Testis (tissue), 3 donors: ENCODE data around the gene COL9A3. TPM values are rescaled to one million over a fixed set of nuclear protein-coding genes. Genes with fewer than 3 reads are reported as not detected.

Experiments
- DNase-seq: peaks from one replicate; pipeline ENCODE4 v3.0.0-alpha.2; 2019
- H3K27ac ChIP-seq, 2 donors: fragments of 200-600 bp; sonication (generic); one replicate each; pipeline ENCODE4 v1.5.1; 2019
- H3K27me3 ChIP-seq: fragments of 200-600 bp; sonication (generic); one replicate; pipeline ENCODE4 v1.5.1; 2019
- H3K36me3 ChIP-seq: fragments of 200-600 bp; sonication (generic); one replicate; pipeline ENCODE4 v1.5.1; 2017; ENCODE audit warnings: low read depth; ENCODE audit errors: missing control alignments
- H3K4me1 ChIP-seq: fragments of 200-600 bp; sonication (generic); one replicate; pipeline ENCODE4 v1.5.1; 2019
- H3K4me3 ChIP-seq, 2 donors: fragments of 200-600 bp; sonication (generic); one replicate each; pipeline ENCODE4 v1.5.1; 2017 to 2019
- H3K9me3 ChIP-seq: fragments of 200-600 bp; sonication (generic); one replicate; pipeline ENCODE4 v1.5.1; 2017
- POLR2A ChIP-seq: fragments of 450-650 bp; IDR thresholded peaks from one replicate; pipeline ENCODE4 v1.6.1; 2017; ENCODE audit warnings: antibody characterized with exemption, mild to moderate bottlenecking, moderate library complexity
- WGBS, 2 donors: methylation state at CpG; one replicate each; pipeline ENCODE4 v1.1.5; 2018; 5-methylcytosine and 5-hydroxymethylcytosine counted together
- intact Hi-C: fragments of 100-400 bp; cut with DNase I; formaldehyde crosslinking; loops from one replicate; pipeline ENCODE4 v1.15.1; 2023; ENCODE audit warnings: low total_unique reads
- polyA plus RNA-seq: library from polyadenylated mRNA; stranded (reverse); fragments of 350-450 nt; fragmentation: Illumina TruSeq; extraction: RNeasy Lipid Tissue Mini Kit (QIAGEN cat#74804); gene quantifications from one replicate; pipeline ENCODE4 v1.2.3, GENCODE V29; 2014; ENCODE audit warnings: low read depth, low replicate concordance; ENCODE audit not compliant: insufficient read depth
- total RNA-seq, 2 donors: library from RNA; depleted of rRNA; stranded (reverse); fragments of >200 nt; gene quantifications; one replicate each; pipeline ENCODE4 v1.2.3, GENCODE V29; 2016
- TF ChIP-seq, protein P1 (sequence below), 3 experiments: fragments of 450-650 bp in 2 of 3; fragments of 200-600 bp in 1 of 3; sonication (generic) in 1 of 3; IDR thresholded peaks; one replicate each; pipeline ENCODE4 v1.5.1; 2016 to 2019; ENCODE audit warnings: antibody characterized with exemption in 3 of 3, mild to moderate bottlenecking in 2 of 3, moderate library complexity in 1 of 3

COL9A3 gene
- total and polyA plus RNA-seq, 3 donors from 2014 or later, result 19.1 to 50.6 (median 21.3) TPM

DNA sequence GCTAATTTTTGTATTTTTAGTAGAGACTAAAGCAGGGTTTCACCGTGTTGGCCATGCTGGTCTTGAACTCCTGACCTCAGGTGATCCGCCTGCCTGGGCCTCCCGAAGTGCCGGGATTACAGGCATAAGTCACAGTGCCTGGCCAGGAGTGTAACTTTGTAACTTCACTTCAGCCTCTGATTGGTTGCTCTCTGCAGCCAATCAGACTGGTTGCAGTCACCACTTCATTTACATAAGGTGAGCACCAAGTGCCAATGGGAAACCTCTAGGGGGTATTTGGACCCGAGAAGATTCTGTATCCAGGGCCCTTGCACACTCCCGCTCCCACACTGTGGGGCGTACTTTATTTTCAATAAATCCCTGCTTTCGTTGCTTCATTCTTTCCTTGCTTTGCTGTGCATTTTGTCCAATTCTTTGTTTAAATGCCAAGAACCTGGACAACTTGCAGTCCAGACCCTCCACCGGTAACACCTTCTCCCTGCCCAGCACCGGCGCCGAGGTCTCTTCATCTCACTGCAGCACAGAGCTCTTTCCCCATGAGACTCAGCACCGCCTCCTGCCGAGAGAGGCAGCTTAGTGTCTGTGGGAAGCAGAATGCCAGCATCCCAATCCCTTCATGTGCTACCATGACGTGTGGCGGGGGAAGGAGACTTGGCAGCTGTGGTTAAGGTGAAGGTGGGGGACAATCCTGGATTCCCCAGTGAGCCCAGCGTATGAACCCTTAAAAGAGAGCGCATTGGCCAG is 34.5 kb upstream of the COL9A3 start:
- 75 to 77% methylated on average over 17 to 18 of the region's 18 CpGs for WGBS, 2 donors
- Histone ChIP-seq H3K4me3 (no peak overlapping the region), H3K27me3 (no peaks in the 10 kb centered on the region), H3K27ac (no peak overlapping the region), H3K9me3 (no peaks in the 10 kb centered on the region), H3K36me3 (no peaks in the 10 kb centered on the region), H3K4me1 (peaks cover 12% of the 10 kb centered on the region)
- DNase-seq, result peak; percentile 49
- TF ChIP-seq POLR2A, result no peak
- TF ChIP-seq, protein P1, sequence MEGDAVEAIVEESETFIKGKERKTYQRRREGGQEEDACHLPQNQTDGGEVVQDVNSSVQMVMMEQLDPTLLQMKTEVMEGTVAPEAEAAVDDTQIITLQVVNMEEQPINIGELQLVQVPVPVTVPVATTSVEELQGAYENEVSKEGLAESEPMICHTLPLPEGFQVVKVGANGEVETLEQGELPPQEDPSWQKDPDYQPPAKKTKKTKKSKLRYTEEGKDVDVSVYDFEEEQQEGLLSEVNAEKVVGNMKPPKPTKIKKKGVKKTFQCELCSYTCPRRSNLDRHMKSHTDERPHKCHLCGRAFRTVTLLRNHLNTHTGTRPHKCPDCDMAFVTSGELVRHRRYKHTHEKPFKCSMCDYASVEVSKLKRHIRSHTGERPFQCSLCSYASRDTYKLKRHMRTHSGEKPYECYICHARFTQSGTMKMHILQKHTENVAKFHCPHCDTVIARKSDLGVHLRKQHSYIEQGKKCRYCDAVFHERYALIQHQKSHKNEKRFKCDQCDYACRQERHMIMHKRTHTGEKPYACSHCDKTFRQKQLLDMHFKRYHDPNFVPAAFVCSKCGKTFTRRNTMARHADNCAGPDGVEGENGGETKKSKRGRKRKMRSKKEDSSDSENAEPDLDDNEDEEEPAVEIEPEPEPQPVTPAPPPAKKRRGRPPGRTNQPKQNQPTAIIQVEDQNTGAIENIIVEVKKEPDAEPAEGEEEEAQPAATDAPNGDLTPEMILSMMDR (IDR thresholded peaks at IDR 0.05), result no peak
- intact Hi-C loops, result loop anchor here (10.0 kb wide), 2 partner anchors 118 to 278 kb away; no protein-coding TSS in a partner anchor

DNA sequence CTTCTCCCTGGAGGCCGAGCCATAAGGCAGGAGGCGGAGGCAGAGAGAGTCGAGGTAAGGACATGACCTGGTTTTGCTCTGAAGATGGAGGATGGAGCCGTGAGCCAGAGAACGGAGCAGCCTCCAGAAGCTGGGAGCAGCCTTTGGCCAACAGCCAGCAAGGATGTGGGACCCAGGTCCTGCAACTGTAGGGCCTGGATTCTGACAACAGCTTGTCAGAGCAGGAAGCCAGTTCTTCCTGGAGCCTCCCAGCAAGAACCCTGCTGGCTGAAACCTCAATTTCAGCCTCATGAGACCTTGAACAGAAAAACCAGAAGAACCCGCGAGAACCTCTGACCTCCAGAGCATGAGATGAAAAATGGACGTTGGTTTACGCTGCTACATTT is 34.0 kb upstream of the COL9A3 start:
- Histone ChIP-seq H3K9me3 (no peaks in the 10 kb centered on the region), H3K27ac (peak overlapping the region in 1 of 2 donors; percentile 30), H3K27me3 (no peaks in the 10 kb centered on the region), H3K4me3 (no peak overlapping the region), H3K36me3 (no peaks in the 10 kb centered on the region), H3K4me1 (peaks cover 12% of the 10 kb centered on the region)
- DNase-seq, result peak; percentile 43
- WGBS, 2 donors, result 33 to 40% methylated on average over 9 of the region's 9 CpGs
- TF ChIP-seq POLR2A, result no peak
- TF ChIP-seq, protein P1 (IDR thresholded peaks at IDR 0.05), result peak in 1 of 3 experiments; percentile 19
- intact Hi-C loops, result loop anchor here (10.0 kb wide), 2 partner anchors 118 to 278 kb away; no protein-coding TSS in a partner anchor

DNA sequence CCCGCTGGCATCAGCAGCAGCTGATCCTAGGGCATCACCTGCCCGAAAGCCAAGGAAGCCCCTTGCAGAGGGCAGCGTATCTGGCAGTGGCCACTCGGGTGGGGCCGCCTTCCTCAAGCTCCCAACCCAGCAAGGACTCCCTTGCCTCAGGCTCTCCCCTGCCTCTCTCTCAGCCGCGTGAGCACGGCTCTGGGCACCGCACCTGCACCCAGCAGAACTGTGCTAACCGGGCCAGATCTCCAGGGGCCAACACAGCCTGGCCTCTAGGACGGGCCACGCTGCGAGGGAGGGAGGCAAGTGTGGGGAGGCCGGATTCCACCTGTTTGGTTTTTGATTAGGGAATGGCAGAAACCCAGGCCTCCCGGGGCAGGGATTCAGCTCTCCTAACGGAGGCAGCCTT is 32.4 kb upstream of the COL9A3 start:
- H3K36me3 ChIP-seq, result no peaks in the 10 kb centered on the region
- intact Hi-C loops, result loop anchor here (10.0 kb wide), 2 partner anchors 120 to 280 kb away; no protein-coding TSS in a partner anchor
- no peak for TF ChIP-seq POLR2A
- TF ChIP-seq, protein P1 (IDR thresholded peaks at IDR 0.05), result no peak
- H3K4me3 ChIP-seq, result no peak overlapping the region
- no peaks in the 10 kb centered on the region for H3K9me3 ChIP-seq
- H3K27ac ChIP-seq, result no peak overlapping the region
- H3K27me3 ChIP-seq, result no peaks in the 10 kb centered on the region
- no peak for DNase-seq
- WGBS, 2 donors, result 91% methylated on average over 12 to 16 of the region's 16 CpGs
- peaks cover 12% of the 10 kb centered on the region for H3K4me1 ChIP-seq

DNA sequence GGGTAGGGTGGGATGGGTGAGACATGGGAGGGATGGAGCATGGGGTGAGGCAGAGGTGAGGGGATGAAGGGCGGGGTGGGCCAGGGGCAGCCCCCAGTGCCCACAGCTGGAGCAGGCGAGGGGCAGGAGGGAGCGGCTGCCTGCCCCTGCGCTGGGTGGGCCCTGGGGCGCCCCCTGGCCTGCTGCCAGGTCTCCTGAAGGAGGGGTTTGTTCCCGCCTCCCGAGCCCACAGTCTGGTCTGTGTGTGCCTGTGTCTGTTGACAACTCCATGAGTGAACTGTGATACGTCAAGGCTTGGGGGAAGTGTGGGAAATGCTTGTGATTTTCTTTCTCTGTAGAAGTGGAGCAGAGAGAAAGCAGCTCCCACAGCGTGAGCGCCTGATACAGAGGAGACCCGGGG is 31.5 kb upstream of the COL9A3 start:
- Histone ChIP-seq H3K27ac (no peak overlapping the region), H3K9me3 (no peaks in the 10 kb centered on the region), H3K36me3 (no peaks in the 10 kb centered on the region), H3K4me1 (peaks cover 12% of the 10 kb centered on the region), H3K4me3 (no peak overlapping the region), H3K27me3 (no peaks in the 10 kb centered on the region)
- TF ChIP-seq, protein P1 (IDR thresholded peaks at IDR 0.05), result no peak
- TF ChIP-seq POLR2A, result no peak
- intact Hi-C loops, result loop anchor here (10.0 kb wide), 2 partner anchors 121 to 281 kb away; no protein-coding TSS in a partner anchor
- WGBS, 2 donors, result 85 to 86% methylated on average over 5 to 11 of the region's 11 CpGs
- DNase-seq, result no peak
